HepG2 (cell line): ENCODE data around the gene IL32. TPM values are rescaled to one million over a fixed set of nuclear protein-coding genes. Genes with fewer than 3 reads are reported as not detected.

Source experiments
- ARHGAP35 ChIP-seq: sonication (generic); formaldehyde crosslinking; IDR thresholded peaks from 2 replicates; pipeline ENCODE4 v1.9.0; 2022; ENCODE audit warnings: mild to moderate bottlenecking, inconsistent platforms, moderate library complexity, missing genetic modification reagents, borderline replicate concordance
- ARNT ChIP-seq: fragments of 450-650 bp; IDR thresholded peaks from 2 replicates; pipeline ENCODE4 v1.6.1; 2017
- ATAD3A ChIP-seq: sonication (generic); formaldehyde crosslinking; IDR thresholded peaks from 2 replicates; pipeline ENCODE4 v1.4.0; 2020; ENCODE audit warnings: missing genetic modification reagents
- ATF6 ChIP-seq: sonication (generic); formaldehyde crosslinking; conservative IDR thresholded peaks from 2 replicates; pipeline ENCODE4 v1.4.0; 2020; ENCODE audit warnings: missing genetic modification reagents
- CCAR2 ChIP-seq: fragments of 200-400 bp; formaldehyde crosslinking; optimal IDR thresholded peaks from 2 replicates; pipeline ENCODE3; 2018; ENCODE audit warnings: low read depth, mild to moderate bottlenecking, low read length, moderate library complexity
- CENPX ChIP-seq: sonication (generic); formaldehyde crosslinking; IDR thresholded peaks from 2 replicates; pipeline ENCODE4 v1.9.0; 2021; ENCODE audit warnings: mild to moderate bottlenecking, missing genetic modification reagents, moderate library complexity
- GZF1 ChIP-seq: sonication (generic); formaldehyde crosslinking; IDR thresholded peaks from 2 replicates; pipeline ENCODE4 v1.5.1; 2020; ENCODE audit warnings: mild to moderate bottlenecking, missing genetic modification reagents
- ISX ChIP-seq: sonication (generic); formaldehyde crosslinking; conservative IDR thresholded peaks from 2 replicates; pipeline ENCODE4 v1.5.0; 2020; ENCODE audit warnings: missing genetic modification reagents
- KLF11 ChIP-seq: IDR thresholded peaks from 2 replicates; pipeline ENCODE4 v1.6.1; 2016; ENCODE audit warnings: missing compliant biosample characterization
- KLF9 ChIP-seq: IDR thresholded peaks from 2 replicates; pipeline ENCODE4 v1.6.1; 2016; ENCODE audit warnings: low read depth
- MBNL3 ChIP-seq: fragments of 250-450 bp; sonication (Bioruptor Pico); conservative IDR thresholded peaks from 2 replicates; pipeline ENCODE4 v1.8.0; 2022; ENCODE audit warnings: mild to moderate bottlenecking, inconsistent platforms
- NAIF1 ChIP-seq: sonication (generic); formaldehyde crosslinking; IDR thresholded peaks from 2 replicates; pipeline ENCODE4 v1.5.0; 2020; ENCODE audit warnings: mild to moderate bottlenecking, missing genetic modification reagents, borderline replicate concordance
- NFKB2 ChIP-seq: sonication (generic); formaldehyde crosslinking; IDR thresholded peaks from 2 replicates; pipeline ENCODE4 v1.4.0; 2020; ENCODE audit warnings: missing genetic modification reagents, borderline replicate concordance
- PLRG1 ChIP-seq: fragments of 450-650 bp; conservative IDR thresholded peaks from 2 replicates; pipeline ENCODE4 v1.6.1; 2016
- POGZ ChIP-seq: sonication (generic); formaldehyde crosslinking; IDR thresholded peaks from 2 replicates; pipeline ENCODE4 v1.4.0; 2020; ENCODE audit warnings: mild to moderate bottlenecking, missing genetic modification reagents
- POLR2AphosphoS5 ChIP-seq: IDR thresholded peaks from 2 replicates; pipeline ENCODE4 v1.6.1; 2012; ENCODE audit warnings: low read depth, low read length
- RCOR2 ChIP-seq: IDR thresholded peaks from 2 replicates; pipeline ENCODE4 v1.6.1; 2016; ENCODE audit warnings: missing biosample characterization, missing genetic modification reagents
- RXRA ChIP-seq: sonication (generic); formaldehyde crosslinking; IDR thresholded peaks from 2 replicates; pipeline ENCODE4 v1.5.1; 2020; ENCODE audit warnings: missing genetic modification reagents
- SMYD3 ChIP-seq: sonication (generic); formaldehyde crosslinking; IDR thresholded peaks from 2 replicates; pipeline ENCODE4 v1.8.1; 2023; ENCODE audit warnings: mild to moderate bottlenecking, missing genetic modification reagents
- ZBTB21 ChIP-seq: sonication (generic); formaldehyde crosslinking; IDR thresholded peaks from 2 replicates; pipeline ENCODE4 v1.4.0; 2020; ENCODE audit warnings: missing genetic modification reagents
- ZBTB33 ChIP-seq: sonication (generic); formaldehyde crosslinking; IDR thresholded peaks from 2 replicates; pipeline ENCODE4 v1.4.0; 2020; ENCODE audit warnings: missing genetic modification reagents
- ZEB1 ChIP-seq: IDR thresholded peaks from 2 replicates; pipeline ENCODE4 v1.6.1; 2012; ENCODE audit warnings: mild to moderate bottlenecking, low read depth, inconsistent platforms; ENCODE audit not compliant: insufficient replicate concordance
- ZKSCAN8 ChIP-seq: IDR thresholded peaks from 2 replicates; pipeline ENCODE4 v1.6.1; 2016; ENCODE audit warnings: borderline replicate concordance, missing genetic modification reagents, missing compliant biosample characterization
- ZNF235 ChIP-seq: sonication (generic); formaldehyde crosslinking; IDR thresholded peaks from 2 replicates; pipeline ENCODE4 v1.8.1; 2023; ENCODE audit warnings: mild to moderate bottlenecking, missing genetic modification reagents, borderline replicate concordance
- ZNF260 ChIP-seq: sonication (generic); formaldehyde crosslinking; IDR thresholded peaks from 2 replicates; pipeline ENCODE4 v1.4.0; 2020; ENCODE audit warnings: missing genetic modification reagents, low read depth, mild to moderate bottlenecking, borderline replicate concordance
- ZNF549 ChIP-seq: sonication (generic); formaldehyde crosslinking; IDR thresholded peaks from 2 replicates; pipeline ENCODE4 v1.5.0; 2020; ENCODE audit warnings: missing genetic modification reagents
- ZNF691 ChIP-seq: sonication (generic); formaldehyde crosslinking; IDR thresholded peaks from 2 replicates; pipeline ENCODE4 v1.4.0; 2020; ENCODE audit warnings: missing genetic modification reagents, low read depth, mild to moderate bottlenecking, borderline replicate concordance
- ZSCAN22 ChIP-seq: sonication (generic); formaldehyde crosslinking; IDR thresholded peaks from 2 replicates; pipeline ENCODE4 v1.4.0; 2020; ENCODE audit warnings: mild to moderate bottlenecking, missing genetic modification reagents
- ZSCAN9 ChIP-seq: IDR thresholded peaks from 2 replicates; pipeline ENCODE4 v1.6.1; 2016; ENCODE audit warnings: borderline replicate concordance
- polyA plus RNA-seq, 8 experiments: library from polyadenylated mRNA; depleted of rRNA in 3 of 8; stranded (reverse) in 7 of 8; unstranded in 1 of 8; fragments of >200 nt; fragmentation: Illumina TruSeq in 4 of 8; extraction: Trizol in 4 of 8; gene quantifications; 2 replicates each; pipeline versions ENCODE4 v1.2.1 to v1.2.3, GENCODE V29; 2011 to 2016; ENCODE audit warnings: low read depth in 4 of 8, missing spikeins in 1 of 8, mixed read lengths in 1 of 8; ENCODE audit not compliant: insufficient read depth in 1 of 8
- total RNA-seq, 5 experiments: library from RNA; depleted of rRNA; stranded (reverse); fragments of >200 nt; fragmentation: Illumina TruSeq; extraction: Trizol; gene quantifications; 2 replicates each; pipeline ENCODE4 v1.2.3, GENCODE V29; 2016; ENCODE audit warnings: low read depth in 1 of 5

Gene IL32
- total and polyA plus RNA-seq, 2 of the 13 experiments (the other 11 are each of a cell fraction or from before 2014, with no cell fraction given) = 115 to 165 TPM

- no peak for TF ChIP-seq ATF6
- TF ChIP-seq NAIF1 (CRISPR knock-in tag) = 0 out of 2 replicates have a peak, but pooled peaks have one; percentile 36
- no peak for TF ChIP-seq ZBTB33
- TF ChIP-seq CENPX (CRISPR knock-in tag) = no peak
- TF ChIP-seq POGZ (CRISPR knock-in tag) = peak; percentile 68
- peak; percentile 82 for TF ChIP-seq ZSCAN9
- TF ChIP-seq ZNF235 = no peak
- 0 out of 2 replicates have a peak, but pooled peaks have one; percentile 12 for TF ChIP-seq ZBTB21 (CRISPR knock-in tag)
- no peak for TF ChIP-seq GZF1
- no peak for TF ChIP-seq ISX
- no peak for TF ChIP-seq PLRG1
- peak; percentile 29 for TF ChIP-seq ZEB1
- TF ChIP-seq NFKB2 = no peak; the same call in 1 of the 2 replicates
- TF ChIP-seq ZNF260 (CRISPR knock-in tag) = no peak
- TF ChIP-seq MBNL3 (CRISPR knock-in tag) = no peak
- no peak for TF ChIP-seq KLF11
- no peak for TF ChIP-seq ZSCAN22
- no peak for TF ChIP-seq ARNT
- TF ChIP-seq ZNF549 (CRISPR knock-in tag) = no peak
- TF ChIP-seq ZKSCAN8 (CRISPR knock-in tag) = peak; percentile 39; the same call in 1 of the 2 replicates
- TF ChIP-seq ZNF691 (CRISPR knock-in tag) = peak; percentile 78; the same call in 1 of the 2 replicates
- no peak for TF ChIP-seq RCOR2 (CRISPR knock-in tag)
- TF ChIP-seq KLF9 (CRISPR knock-in tag) = no peak
- no peak for TF ChIP-seq ARHGAP35 (CRISPR knock-in tag)
- peak; percentile 63 for TF ChIP-seq RXRA (CRISPR knock-in tag)
- TF ChIP-seq POLR2AphosphoS5 = peak; percentile 80
- no peak for TF ChIP-seq SMYD3
- no peak for TF ChIP-seq ATAD3A (CRISPR knock-in tag)
- TF ChIP-seq CCAR2 = no peak
Observed at GRCh38 chr16:3106205-3106928, 40.9 kb downstream of the IL32 start (continued).
